Heart right ventricle (tissue), 16 donors: ENCODE results near the gene USP31. TPM values are rescaled to one million over a fixed set of nuclear protein-coding genes. Genes with fewer than 3 reads are reported as not detected.

Source experiments
- ATAC-seq, 8 donors: fragments of 200-7000 bp; cut with Tn5 transposase; one replicate each; pipeline ENCODE4 v1.9.1; 2020; ENCODE audit warnings: mild to moderate bottlenecking in 8 of 8, moderate library complexity in 8 of 8, moderate number of reproducible peaks in 1 of 8
- DNase-seq, 2 donors: peaks; one replicate each; pipeline ENCODE4 v3.0.0-alpha.2; 2020
- H3K27ac ChIP-seq, 10 donors: fragments of 200-600 bp; sonication (generic) in 2 of 10; one replicate each; pipeline versions ENCODE4 v1.5.0 to v1.8.0; 2020 to 2022; ENCODE audit warnings: mild to moderate bottlenecking in 3 of 10
- H3K27me3 ChIP-seq, 7 donors: fragments of 200-600 bp; one replicate each; pipeline ENCODE4 v1.8.0; 2021 to 2022; ENCODE audit warnings: mild to moderate bottlenecking in 2 of 7
- H3K36me3 ChIP-seq, 9 donors: fragments of 200-600 bp; sonication (generic) in 1 of 9; one replicate each; pipeline versions ENCODE4 v1.5.0 to v1.8.0; 2020 to 2022; ENCODE audit warnings: mild to moderate bottlenecking in 2 of 9
- H3K4me1 ChIP-seq, 9 donors: fragments of 200-600 bp; sonication (generic) in 1 of 9; one replicate each; pipeline versions ENCODE4 v1.5.0 to v1.8.0; 2020 to 2022; ENCODE audit warnings: mild to moderate bottlenecking in 4 of 9
- H3K4me3 ChIP-seq, 10 donors: fragments of 200-600 bp; sonication (generic) in 2 of 10; one replicate each; pipeline versions ENCODE4 v1.5.0 to v1.8.0; 2020 to 2022; ENCODE audit warnings: mild to moderate bottlenecking in 7 of 10, moderate library complexity in 2 of 10
- H3K9me3 ChIP-seq, 11 donors: fragments of 200-600 bp in 10 of 11; sonication (generic) in 2 of 11; one replicate each; pipeline versions ENCODE4 v1.5.0 to v1.8.0; 2013 to 2022; ENCODE audit warnings: mild to moderate bottlenecking in 2 of 11, control low read depth in 1 of 11, moderate library complexity in 1 of 11
- WGBS, 2 donors: extraction: QIAGEN DNeasy Blood & Tissue Kit; methylation state at CpG; one replicate each; pipeline ENCODE4 v1.1.7; 2013; ENCODE audit warnings: inconsistent platforms in 1 of 2; 5-methylcytosine and 5-hydroxymethylcytosine counted together
- intact Hi-C, 10 donors: fragments of 100-400 bp; cut with DNase I; formaldehyde crosslinking; loops; one replicate each; pipeline versions ENCODE4 v1.11.1 to v1.14.2; 2022
- polyA plus RNA-seq, 2 donors: library from polyadenylated mRNA; stranded (reverse); fragments of 200-250 nt; gene quantifications; one replicate each; pipeline ENCODE4 v1.2.3, GENCODE V29; 2013
- total RNA-seq, 10 donors: library from RNA; stranded (reverse); fragmentation: NEBNext Ultra II Directional in 3 of 10; extraction: Animal tissue kit (Norgen Biotek cat#: 25700) in 3 of 10; gene quantifications; one replicate each; pipeline versions ENCODE4 v1.2.1 to v1.2.4, GENCODE V29; 2021 to 2023
- TF ChIP-seq, protein P1 (sequence below), 9 donors: fragments of 200-600 bp; sonication (generic) in 2 of 9; IDR thresholded peaks; one replicate each; pipeline versions ENCODE4 v1.5.0 to v1.8.0; 2021 to 2022; ENCODE audit warnings: antibody characterized with exemption in 9 of 9, mild to moderate bottlenecking in 5 of 9, moderate library complexity in 1 of 9
- donor health status: Arrhythmogenic right ventricular cardiomyopathy.
- donor health status: ischemic (EF 13 %, LVEDD 7.1; RV severe dilation, severe dysfunction).
- donor health status: healthy with polysubstance abuse.
- donor health status: DM: no; HTN: yes; CAD: no.
- donor health status: DM: no; HTN: no; CAD: no.
- donor health status: ischemic (EF 25% LVEDD 6.9; RV normal size, moderate dysfunction).
- donor health status: ischemic (EF 25% LVEDD 5.7; RV mildly dilated, moderate dysfunction).
- donor health status: healthy.
- donor health status: DM: yes; HTN: yes; CAD: no.
- donor health status: Ischemic cardiomyopathy.
- donor health status: ischemic (EF 35%, LVEDD 5.7; RV mildly dilated, moderate dysfunction).
- donor health status: nonischemic (EF 11% LVEDD 7.7; RV severe dilation, severe dysfunction).
- donor health status: DM: yes; HTN: yes; CAD: no.
- donor health status: PGD.
- donor health status: ischemic (EF 29% LVEDD 5.4; RV normal size, mild dysfunction).
- donor health status: nonischemic (EF 23%, LVEDD 6.1; RV moderate dilation, normal function).

Gene USP31
- total and polyA plus RNA-seq, 12 donors = 8.9 to 32.1 (median 22.4) TPM

DNA sequence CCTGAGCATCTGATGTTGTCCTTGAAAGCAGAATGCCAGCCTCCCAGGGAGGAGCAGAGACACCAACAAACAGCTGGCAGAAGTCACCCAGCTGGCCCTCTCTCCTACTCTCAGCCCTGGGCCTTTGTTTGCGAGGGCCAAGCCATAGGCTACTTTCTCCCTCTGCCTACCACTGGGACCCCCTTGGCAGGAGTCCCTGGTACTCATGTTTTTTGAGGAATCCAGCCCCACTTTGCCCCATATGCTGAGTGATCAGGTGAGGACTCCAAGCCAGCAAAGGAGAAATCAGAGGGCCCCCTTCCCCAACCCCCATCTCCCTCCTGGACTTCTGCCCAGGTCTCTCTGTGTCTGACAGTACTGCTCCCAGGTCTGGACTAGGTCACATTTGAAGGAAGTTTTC is 121.9 kb downstream of the USP31 start:
- Histone ChIP-seq H3K27ac (no peak overlapping the region), H3K36me3 (no peaks in the 10 kb centered on the region), H3K4me3 (no peak overlapping the region), H3K27me3 (peaks cover 0 to 24% (median 14%) of the 10 kb centered on the region in 7 donors), H3K4me1 (no peaks in the 10 kb centered on the region), H3K9me3 (no peaks in the 10 kb centered on the region)
- DNase-seq (no peak), ATAC-seq (no peak)
- WGBS, 2 donors = 85 to 86% methylated on average over 1 of the region's 1 CpG
- TF ChIP-seq, protein P1, sequence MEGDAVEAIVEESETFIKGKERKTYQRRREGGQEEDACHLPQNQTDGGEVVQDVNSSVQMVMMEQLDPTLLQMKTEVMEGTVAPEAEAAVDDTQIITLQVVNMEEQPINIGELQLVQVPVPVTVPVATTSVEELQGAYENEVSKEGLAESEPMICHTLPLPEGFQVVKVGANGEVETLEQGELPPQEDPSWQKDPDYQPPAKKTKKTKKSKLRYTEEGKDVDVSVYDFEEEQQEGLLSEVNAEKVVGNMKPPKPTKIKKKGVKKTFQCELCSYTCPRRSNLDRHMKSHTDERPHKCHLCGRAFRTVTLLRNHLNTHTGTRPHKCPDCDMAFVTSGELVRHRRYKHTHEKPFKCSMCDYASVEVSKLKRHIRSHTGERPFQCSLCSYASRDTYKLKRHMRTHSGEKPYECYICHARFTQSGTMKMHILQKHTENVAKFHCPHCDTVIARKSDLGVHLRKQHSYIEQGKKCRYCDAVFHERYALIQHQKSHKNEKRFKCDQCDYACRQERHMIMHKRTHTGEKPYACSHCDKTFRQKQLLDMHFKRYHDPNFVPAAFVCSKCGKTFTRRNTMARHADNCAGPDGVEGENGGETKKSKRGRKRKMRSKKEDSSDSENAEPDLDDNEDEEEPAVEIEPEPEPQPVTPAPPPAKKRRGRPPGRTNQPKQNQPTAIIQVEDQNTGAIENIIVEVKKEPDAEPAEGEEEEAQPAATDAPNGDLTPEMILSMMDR (IDR thresholded peaks at IDR 0.05) = no peak
- intact Hi-C loops = no loop called here

DNA sequence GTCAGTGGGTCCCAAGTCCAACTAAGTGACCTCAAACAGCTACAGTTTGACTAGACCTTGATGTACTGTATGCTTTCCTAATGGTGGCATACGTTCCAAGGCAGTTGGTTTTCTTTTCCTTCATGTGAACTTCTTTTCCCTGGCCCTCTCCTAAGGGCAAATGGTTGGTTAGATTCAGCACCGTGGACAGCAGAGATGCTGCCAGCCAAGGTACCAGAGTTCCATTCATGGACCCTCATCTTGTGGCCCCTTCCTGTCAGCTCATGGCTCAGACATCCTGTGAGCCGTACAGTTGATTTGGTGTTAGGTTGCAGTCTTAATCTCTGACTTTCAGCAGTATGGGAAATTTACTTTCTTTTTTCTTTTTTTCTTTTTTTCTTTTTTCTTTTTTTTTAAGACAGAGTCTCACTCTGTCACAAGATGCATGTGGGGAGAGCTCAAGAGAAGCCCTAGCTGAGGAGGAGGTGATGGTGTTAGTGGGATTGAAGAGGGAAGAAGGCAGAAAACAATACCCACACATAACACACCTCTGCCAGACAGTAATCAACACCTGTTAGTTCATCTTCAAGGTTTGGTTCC is 122.4 kb downstream of the USP31 start:
- Histone ChIP-seq H3K4me3 (no peak overlapping the region), H3K27ac (no peak overlapping the region), H3K36me3 (no peaks in the 10 kb centered on the region), H3K9me3 (no peaks in the 10 kb centered on the region), H3K27me3 (peaks cover 0 to 20% (median 15%) of the 10 kb centered on the region in 7 donors), H3K4me1 (no peaks in the 10 kb centered on the region)
- 15% methylated on average over 3 of the region's 3 CpGs for WGBS, 2 donors
- ATAC-seq (no peak), DNase-seq (no peak)
- TF ChIP-seq, protein P1 (IDR thresholded peaks at IDR 0.05) = no peak
- intact Hi-C loops = no loop called here

DNA sequence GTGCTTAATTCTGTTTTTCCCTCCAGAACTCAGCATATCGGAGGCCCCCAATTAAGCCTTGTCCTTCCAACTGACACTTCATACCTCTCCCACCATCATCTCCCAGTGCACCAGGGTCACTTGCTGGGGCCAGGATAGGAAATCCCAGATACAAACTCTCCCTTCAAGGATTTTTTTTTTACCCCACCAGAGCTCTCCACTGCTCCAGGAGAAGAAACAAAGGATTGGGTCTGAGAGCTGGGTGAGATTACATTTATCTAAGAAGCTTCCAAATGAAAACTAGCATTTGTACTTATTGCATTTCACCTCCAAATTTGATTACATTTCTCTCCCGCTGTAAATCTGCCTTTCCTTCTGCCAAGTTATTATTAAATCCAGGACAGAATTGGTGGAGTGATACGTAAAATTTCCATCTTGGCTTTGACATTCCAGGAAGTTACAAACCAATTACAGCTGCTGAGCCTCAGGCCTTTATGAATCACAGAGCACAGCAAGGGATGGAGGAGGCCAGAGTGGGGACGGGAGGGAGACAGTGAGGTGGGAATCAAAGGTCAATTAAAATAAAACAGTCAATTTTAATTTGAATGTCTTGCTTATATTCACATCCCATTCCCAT is 123.5 kb downstream of the USP31 start:
- WGBS, 2 donors = 65 to 77% methylated on average over 4 of the region's 4 CpGs
- intact Hi-C loops = no loop called here
- H3K36me3 ChIP-seq = no peaks in the 10 kb centered on the region
- no peaks in the 10 kb centered on the region for H3K4me1 ChIP-seq
- TF ChIP-seq, protein P1 (IDR thresholded peaks at IDR 0.05) = no peak
- ATAC-seq (no peak), DNase-seq (no peak)
- no peak overlapping the region for H3K27ac ChIP-seq
- no peak overlapping the region for H3K4me3 ChIP-seq
- peaks cover 0 to 15% (median 5%) of the 10 kb centered on the region in 7 donors for H3K27me3 ChIP-seq
- no peaks in the 10 kb centered on the region for H3K9me3 ChIP-seq

DNA sequence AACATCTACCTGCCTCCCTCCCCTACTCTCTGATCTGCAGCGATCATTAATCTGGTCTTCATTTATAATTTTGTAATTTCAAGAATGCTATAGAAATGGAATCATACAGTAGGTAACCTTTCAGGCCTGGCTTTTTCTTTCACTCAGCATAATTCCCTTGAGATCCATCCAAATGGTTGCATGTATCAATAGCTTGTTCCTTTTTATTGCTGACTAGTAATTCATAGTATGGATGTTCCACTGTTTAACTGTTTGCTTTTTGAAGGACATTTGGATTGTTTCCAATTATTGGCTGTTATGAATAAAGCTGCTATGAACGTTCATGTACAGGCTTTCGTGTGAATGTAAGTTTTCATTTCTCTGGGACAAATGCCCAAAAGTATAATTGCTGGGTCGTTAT is 125.2 kb downstream of the USP31 start:
- Histone ChIP-seq H3K4me3 (no peak overlapping the region), H3K36me3 (no peaks in the 10 kb centered on the region), H3K27me3 (peaks cover 0 to 14% (median 3%) of the 10 kb centered on the region in 7 donors), H3K27ac (no peak overlapping the region), H3K9me3 (no peaks in the 10 kb centered on the region), H3K4me1 (no peaks in the 10 kb centered on the region)
- no peak for ATAC-seq
- 76 to 79% methylated on average over 4 of the region's 4 CpGs for WGBS, 2 donors
- TF ChIP-seq, protein P1 (IDR thresholded peaks at IDR 0.05) = no peak
- DNase-seq = no peak
- intact Hi-C loops = no loop called here
